NCI-H226 (cell line): ENCODE measurements around the gene SBSN.
A peak's percentile ranks its signal among the peaks of the same experiment; 100 is the strongest.

ENCODE experiments used
- DNase-seq: peaks from one replicate; pipeline ENCODE4 v3.0.0-alpha.2; 2015

SBSN gene

DNA sequence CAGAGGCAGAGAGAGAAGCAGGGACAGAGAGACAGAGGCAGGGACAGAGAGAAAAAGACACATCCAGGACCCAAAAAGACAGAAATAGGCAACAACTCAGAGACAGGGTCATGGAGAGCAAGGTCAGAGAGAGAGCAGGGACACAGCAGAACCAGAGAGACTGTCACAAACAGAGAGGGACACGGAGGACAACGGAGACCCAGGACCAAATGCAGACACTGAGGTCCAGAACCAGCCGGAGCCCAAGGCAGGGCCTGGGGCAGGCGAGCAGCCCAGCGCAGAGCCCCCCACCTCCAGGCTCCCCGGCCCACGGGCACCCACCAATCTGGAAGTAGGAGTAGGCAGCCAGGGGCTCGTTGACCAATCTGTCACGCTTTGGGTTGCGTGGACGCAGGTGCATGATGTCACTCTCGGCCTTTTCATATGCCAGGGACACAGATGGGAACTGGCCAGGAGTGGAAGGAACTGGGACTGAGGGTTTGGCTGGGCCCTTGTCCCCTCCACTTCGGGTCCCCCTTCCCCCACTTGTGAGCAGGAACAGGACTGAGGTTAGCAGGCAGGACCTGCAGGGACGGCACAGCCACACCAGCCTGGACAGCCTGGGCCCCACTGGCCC lies 25.4 kb upstream of the SBSN start:
- no peak for DNase-seq

DNA sequence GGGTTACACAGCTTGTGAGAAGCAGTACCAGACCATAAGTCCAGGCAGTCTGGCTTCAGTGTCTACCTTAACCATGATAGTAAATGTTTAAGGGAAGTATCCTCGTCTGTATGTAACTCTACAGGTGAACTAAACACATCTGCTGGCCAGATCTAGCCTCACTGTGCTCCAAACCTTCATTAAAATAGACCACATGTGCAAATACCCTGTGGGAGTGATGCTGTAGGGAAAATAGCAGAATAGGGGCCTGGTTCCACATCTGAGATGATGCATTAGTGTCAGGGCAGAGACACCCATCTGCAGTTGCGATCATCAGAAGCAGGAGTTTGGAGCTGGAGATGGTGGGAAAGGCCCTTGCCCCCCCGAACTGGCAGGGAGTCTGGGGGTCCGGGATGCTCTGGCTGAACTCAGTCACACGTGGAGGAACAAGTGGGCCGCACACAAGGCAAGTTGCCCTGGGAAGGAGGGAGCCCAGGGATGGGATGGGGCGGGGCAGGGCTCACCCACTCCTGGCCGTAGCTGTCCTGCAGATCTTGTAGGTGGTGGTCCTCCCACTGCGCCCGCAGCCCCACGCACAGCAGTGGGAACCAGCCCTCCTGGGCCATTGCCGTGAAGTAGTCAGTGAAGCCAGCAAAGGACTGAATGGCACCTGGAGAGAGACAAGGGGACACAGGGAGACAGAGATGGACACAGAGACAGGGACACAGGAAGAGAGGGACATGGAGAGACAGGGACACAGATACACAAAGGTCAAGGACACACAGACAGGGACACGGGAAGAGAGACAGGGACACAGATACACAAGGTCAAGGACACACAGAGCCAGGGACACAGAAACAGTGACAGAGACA lies 24.6 kb upstream of the SBSN start:
- no peak for DNase-seq

DNA sequence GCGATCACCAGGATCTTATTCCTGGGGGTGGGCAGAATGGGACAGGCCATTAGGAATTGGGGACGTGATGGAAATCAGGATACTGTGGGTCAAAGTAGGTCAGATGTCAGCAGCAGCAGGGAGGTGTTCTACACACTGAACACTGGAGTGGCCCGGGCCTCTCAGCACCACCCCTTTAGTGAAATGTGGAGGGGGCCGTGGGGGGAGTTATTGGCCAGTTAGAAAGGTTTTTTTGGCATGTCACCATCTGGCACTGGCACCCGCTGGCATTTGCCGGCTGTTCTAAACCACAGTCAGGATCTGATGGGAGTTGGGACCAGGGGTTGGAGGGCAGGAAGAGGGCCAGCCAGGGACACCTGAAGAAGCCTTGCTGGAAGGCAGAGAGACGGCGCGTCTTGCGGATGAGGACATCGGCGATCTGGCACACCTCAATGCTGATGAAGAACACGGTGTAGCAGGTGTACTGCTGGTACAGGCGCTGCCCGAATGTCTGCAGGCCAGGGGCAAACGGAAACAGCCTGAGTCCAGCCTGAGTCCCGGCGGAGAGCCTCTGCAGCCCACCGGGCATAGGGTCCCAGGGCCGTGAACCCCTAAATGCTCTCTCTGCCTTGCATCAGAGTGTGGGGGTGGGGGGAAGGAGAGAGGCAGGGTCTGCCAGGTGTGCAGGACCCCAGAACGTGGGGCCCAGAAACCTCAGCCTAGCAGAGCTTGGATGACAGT lies 23.1 kb upstream of the SBSN start:
- DNase-seq, result no peak

DNA sequence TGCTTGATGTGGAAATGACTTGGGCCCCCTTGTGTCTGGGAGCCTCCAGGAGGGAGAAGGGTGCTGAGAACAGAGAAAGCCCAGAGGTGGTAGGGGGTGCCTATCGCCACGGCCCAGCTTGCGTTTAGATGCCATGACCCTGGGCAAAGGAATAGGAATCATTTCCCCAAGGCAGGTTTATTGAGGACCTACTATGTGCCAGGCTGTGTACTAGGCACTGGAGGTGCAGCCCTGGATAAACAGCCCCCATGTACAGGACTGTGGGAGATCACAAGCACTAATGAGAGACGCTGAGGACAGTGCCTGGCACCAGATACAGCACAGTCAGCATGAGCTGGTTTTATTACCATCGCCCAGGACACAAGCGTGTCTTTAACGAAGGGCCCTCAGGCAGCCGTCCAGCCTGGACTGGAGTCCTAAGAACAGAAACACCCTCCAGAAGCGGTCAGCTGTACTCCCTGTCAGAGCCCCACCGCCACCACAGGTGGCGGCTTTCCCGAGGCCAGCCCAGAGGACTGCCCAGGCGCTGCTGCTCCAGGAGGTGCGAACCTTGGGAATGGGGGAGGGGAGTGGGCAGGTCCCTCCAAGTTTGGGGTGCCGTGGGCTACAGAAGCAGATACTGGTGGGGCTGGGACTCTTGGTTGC lies 21.9 kb upstream of the SBSN start:
- no peak for DNase-seq

DNA sequence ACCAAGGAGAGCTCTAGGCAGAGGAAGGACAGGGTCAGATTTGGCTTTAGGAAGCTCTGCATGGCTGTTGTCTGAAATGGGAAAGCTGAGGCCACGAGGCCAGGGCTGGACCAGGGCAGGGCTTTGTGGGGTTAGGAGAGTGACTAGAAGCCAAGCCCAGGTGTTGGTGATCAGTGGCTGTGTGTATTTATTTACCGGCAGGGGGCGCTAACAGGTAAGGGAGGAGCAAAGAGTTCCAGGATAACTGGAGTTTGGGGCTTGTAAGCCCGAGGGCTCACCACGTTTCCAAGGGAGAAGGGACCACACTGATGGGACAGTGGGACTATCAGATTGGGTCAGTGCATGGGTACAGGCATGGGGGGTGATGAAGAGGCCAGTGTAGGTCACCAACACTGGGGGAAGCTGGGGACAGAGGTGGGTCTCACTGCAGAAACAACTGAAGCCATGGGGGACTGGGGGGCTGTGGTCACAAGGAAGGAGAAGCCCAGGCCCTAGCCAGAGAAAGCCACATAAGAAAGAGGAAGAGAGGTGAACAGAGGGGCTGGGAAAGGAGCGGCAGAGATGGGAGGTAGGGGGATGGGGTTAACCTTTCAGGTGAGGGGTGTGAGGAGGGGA lies 21.2 kb upstream of the SBSN start:
- DNase-seq, result peak; percentile 42

DNA sequence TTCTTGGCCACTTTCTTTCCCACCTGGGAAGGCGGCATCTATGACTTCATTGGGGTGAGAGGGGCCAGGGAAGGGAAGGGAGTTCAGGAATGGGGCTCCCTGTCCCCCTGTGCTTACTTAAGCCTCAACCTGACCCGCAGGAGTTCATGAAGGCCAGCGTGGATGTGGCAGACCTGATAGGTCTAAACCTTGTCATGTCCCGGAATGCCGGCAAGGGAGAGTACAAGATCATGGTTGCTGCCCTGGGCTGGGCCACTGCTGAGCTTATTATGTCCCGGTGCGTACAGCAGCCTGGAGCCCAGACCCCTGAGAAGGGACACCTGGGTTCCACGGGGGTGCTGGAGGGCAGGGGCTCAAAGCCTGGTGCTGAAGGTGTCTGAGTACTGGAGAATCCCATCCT lies 18.4 kb upstream of the SBSN start:
- DNase-seq, result no peak

DNA sequence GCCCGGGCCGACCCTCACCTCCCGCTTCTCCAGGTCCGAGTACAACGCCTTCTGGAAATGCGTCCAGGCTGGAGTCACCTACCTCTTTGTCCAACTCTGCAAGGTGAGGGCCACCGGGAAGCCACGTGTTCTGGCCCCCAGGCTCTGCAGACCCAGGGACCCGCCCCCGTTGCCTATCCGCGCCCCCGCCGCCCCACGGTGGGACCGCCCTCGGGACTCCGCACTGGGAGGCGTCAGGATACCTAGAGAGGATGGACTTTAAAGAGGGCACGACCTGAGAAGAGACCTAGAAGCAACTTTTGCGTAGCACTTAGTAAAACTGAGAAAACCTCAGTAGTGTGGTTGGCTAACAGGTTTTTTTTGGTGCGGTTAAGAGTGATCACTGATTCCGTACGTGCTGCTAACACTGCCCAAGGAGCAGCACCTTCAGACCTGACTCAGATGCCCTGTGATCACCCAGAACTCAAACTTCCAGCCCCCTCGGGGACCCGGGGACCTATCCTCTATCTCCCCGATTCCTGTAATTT lies 17.8 kb upstream of the SBSN start:
- peak; percentile 28 for DNase-seq

DNA sequence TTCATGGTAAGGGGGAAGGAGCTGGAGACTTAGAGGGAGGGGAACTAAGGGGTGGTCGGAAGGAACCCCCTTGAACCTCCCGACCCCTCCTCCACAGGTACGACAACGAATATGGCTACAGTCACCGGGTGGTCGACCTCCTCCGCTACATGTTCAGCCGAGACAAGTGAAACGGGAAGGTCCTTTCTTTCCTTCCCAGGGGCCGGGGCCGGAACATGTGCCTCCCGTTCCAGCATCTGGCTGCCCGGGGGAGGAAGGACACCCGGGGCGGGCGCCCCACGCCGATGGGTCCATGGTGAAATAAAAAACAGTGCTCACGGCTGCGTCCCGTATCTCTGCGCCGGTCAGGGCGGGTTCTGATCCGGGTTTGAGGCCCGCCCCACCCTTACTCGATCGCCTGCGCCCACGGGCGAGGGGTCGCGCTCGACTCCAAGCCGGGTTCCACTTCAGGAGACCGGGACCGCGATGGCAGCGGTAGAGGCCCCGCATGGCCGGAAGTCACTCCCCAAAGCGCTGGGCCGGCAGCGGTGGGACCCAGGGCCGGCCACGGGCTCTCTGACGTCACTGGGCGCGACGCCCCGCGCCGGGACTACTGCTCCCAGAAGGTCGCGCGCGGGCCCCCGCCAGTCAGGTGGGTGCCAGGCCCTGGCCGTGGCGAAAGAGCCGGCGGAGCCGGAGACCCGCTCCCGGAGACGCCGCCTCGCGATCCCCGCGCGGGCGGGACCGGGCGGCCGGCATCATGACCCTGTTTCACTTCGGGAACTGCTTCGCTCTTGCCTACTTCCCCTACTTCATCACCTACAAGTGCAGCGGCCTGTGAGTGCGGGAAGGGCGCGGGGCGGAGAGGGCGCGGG lies 17.1 kb upstream of the SBSN start, which contains the start of gene TMEM147:
TMEM147 (plus strand) TSS at position 626 of the 854 bp plus-strand sequence; CDS start at position 740, 114 bp downstream.
- DNase-seq, result peak; percentile 87

DNA sequence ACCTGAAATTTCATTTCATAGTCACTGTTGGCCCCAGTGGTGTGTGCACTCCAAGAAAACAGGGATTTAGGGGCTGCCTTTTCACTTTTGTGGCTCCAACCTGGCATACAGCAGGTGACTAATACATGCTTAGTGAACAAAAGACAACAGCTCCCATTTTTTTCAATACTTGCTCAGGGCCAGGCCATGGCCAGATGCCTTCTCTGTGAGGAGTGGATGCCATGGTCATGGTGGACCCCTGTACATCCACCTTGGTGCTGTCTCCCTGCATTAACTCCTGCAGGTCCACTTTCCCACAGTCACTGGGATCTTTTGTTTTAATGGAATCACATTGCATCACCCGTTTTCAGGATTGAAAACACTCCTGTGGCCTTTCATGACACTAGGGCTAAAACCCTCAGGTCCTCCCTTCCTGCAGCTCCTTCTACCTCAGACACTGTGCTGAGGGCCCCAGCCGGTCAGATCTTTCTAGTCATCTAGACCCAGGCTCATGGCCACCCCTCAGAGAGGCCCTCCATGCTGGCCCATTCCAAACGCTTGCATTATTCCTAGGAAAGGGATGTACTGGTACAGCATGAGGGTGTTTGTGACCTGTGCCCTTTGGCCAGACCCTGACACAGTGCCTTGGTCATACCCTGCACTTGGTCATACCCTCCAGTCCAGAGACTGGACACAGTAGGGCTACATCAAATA lies 16.1 kb upstream of the SBSN start:
- no peak for DNase-seq

DNA sequence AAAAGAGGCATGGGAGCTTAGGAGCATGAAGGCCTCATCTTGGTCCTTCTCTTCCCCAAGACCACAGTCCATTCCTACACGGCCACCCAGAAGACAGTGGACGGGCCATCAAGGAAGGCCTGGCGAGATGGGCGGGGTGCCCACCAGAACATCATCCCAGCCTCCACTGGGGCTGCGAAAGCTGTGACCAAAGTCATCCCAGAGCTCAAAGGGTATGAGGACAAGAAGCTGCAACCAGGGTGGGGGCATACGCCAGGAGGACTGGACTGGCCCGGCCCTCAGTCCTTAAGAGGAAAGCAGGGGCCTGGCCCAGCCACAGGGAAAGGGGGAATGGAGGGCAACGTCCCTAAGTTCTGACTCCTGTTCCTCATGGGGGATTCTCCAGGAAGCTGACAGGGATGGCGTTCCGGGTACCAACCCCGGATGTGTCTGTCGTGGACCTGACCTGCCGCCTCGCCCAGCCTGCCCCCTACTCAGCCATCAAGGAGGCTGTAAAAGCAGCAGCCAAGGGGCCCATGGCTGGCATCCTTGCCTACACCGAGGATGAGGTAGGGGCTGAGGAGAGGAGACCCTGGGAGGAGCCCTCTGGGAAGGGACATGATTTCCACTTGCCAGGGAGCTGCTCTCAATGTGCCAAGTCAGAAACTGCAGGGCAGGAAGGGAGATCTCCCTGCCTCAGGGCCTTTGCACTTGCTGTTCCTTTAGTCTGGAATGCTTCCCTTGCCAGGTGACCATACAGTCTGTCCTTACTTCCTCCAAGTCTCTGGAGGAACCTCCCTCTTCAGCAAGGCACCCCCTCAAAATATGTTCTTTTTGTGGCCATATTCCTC lies 15.4 kb upstream of the SBSN start:
- DNase-seq, result no peak

DNA sequence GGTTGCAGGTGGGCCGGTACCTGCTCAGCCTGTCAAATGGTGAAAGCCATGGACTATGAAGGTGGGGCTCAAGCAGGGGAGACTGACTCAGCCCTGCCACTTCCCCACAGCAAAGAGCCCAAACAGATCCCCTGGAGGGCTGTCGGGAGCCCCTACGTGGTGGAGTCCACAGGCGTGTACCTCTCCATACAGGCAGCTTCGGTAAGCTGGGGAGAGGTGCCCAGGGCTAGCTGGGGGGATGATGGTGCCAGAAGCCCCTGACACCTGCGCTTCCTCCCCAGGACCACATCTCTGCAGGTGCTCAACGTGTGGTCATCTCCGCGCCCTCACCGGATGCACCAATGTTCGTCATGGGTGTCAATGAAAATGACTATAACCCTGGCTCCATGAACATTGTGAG lies 14.1 kb upstream of the SBSN start:
- no peak for DNase-seq

DNA sequence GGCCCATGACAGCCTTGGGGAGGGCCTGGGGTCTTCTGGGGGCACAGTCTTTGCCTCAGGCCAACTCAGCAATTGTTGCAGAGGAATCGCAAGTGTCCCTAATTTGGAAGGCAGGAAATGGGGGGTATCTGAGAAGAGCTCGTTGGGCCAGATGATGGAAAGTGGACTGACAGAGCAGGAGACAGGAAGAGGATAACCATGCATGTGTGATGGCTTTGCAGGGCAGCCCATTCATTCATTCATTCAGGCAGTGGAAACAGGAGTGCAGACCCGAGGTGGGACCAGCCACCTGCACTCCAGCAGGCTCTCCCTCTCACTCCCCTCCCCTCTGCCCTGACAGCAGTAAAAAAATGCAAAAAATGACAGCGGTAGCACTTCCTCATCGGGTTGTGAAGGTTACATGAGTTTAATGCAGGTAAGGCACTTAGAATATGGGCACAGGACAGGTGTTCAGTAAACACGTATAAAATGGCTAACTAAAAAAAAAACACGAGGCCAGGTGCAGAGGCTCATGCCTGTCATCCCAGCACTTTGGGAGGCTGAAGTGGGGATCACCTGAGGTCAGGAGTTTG lies 12.3 kb upstream of the SBSN start:
- no peak for DNase-seq

DNA sequence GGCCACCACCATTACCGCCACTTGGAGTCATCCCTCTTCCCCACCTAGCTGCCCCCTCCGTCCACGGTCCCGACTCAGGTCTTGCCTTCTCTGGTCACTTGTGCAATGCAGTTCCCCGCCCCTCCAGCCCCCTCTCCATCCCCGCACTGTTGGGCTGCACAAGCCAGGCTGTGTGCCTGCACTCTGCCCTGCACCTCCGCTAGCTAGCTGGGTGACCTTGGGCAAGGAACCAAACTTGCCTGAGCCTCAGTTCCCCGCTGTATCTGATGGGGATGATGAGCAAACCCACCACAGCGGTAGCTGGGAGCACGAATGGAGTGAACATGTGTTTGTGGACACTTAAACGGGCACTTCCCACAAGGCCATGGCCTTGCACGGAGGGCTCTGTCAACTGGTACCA lies 11.7 kb upstream of the SBSN start:
- no peak for DNase-seq

DNA sequence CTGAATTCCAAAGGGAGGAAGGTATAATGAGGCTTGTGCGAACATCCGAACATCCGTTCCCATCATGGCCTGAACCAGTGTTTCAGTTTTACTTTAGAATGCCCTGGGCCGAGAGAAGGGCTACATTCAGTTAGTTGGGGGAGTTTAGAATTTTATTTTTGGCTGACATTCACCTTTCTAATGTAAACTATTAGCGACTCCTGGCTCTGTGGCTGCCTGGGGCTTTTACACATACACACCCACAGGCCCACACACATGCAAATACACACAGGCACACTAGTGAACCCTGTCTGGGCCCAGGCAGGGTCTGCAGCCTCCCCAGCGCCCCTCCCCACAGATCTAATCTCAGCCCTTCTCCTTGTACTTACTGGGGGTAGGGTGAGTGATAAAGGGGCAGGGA lies 11.2 kb upstream of the SBSN start:
- DNase-seq, result no peak

DNA sequence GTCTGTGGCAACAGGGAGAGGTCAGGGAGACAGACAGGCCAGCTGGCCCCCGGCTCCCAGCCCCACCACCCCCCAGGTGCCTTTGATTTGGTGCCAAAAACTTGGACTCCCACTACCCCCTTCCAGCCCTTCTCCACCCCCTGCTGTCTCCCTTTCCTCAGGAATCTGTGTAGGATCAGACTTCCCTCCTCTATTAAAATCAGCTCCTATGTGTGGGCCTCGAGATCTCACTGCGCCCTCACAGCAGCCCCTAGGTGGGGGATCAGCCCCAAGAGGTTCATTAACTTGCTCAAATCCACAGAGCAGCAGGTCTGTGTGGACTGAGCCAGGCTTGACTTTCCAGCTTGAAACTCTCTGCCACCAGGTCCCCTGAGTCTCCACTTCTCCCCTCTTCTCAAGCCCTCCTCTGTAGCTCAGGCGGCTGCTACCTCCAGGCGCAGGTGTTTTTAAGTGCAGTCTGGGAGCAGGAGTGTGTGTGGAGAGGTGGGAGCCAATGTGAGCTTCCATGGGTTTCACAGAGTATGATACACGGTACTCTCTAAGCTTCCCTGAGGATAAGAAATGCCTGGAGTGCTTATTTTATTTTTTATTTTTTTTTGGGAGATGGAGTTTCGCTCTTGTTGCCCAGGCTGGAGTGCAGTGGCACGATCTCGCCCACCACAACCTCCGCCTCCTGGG lies 6.8 kb upstream of the SBSN start:
- DNase-seq, result no peak

DNA sequence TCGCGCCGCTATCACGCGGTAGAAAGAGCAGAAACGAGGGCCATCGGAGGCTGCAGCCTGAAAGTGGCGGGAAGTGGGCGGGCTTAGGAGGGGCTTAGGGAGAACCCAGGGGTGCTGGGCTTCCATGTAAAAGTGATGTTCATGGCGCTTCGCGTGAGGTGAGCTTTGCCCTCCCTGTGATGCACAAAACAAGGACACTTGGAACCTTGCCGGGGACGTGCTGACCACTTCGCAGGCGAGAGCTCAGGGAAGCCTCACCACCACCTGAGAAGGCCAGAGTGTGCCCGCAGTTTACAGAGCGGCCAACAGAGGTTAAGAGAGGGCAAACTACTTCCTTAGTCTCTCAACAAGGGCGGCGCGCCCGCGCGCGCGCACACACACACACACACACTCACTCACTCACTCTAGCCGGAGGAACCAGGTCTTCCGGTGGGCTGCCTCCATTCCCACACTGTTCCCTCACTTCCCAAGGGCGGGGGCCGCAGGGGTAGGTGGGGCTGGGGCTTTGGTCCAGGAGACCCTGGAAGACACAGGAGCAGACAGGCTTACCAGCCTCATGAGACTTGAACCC lies 5.8 kb upstream of the SBSN start:
- DNase-seq, result no peak

DNA sequence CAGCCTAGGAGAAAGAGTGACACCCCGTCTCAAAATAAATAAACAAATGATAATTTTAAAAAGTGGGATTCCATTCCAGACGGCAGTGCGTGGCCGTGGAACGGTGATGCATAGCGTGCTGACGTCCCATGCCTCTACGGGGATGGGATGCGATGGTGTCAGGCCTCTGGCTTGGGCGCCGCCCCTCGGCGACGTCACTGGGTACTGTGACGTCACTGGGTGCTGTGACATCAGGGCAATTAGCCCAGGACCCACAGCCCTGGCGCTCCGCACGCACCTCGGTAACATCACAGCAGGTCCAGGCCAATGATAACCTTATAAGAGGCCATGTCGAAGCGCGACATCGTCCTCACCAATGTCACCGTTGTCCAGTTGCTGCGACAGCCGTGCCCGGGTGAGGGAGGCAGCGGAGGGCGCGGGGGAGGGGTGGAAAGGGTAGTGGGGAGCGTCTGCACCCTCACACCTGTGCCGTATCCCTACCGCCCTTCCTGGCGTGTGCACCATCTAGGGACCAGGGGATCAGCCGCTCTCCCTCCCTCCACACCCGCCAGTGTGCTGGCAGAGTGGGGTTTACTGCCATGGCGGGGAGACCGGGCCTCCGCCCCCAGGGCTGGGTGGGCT lies 5.2 kb upstream of the SBSN start, which contains the start of gene GAPDHS:
GAPDHS (plus strand) TSS at position 256 of the 621 bp plus-strand sequence; CDS start at position 328, 72 bp downstream.
- DNase-seq, result no peak

DNA sequence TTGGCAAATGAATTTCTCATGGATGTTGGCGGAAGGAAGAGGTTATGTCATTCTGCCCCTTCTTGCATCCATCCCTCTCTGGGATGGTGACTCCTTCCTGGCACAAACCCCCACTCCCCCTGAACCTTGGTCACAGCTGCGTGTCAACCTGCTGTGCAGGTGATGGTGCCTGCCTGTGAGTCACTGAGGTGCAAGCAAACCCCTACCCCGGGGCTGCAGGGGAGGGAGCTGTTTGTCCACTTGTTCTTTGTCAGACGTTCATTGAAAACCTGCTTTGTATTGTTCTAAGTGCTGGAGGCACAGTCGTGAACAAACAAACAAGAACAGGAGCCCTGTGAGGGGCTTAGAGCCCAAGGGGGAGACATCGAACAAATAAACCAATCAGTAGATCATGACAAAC lies 3.2 kb upstream of the SBSN start:
- DNase-seq, result no peak
